COLO668 (cell line): Measurements from ENCODE around the gene KLF16.

Experiments
- DNase-seq: peaks from one replicate; lab custom pipeline; 2025; ENCODE audit not compliant: unreplicated experiment; lab: John Stamatoyannopoulos, UW

KLF16 gene

DNA sequence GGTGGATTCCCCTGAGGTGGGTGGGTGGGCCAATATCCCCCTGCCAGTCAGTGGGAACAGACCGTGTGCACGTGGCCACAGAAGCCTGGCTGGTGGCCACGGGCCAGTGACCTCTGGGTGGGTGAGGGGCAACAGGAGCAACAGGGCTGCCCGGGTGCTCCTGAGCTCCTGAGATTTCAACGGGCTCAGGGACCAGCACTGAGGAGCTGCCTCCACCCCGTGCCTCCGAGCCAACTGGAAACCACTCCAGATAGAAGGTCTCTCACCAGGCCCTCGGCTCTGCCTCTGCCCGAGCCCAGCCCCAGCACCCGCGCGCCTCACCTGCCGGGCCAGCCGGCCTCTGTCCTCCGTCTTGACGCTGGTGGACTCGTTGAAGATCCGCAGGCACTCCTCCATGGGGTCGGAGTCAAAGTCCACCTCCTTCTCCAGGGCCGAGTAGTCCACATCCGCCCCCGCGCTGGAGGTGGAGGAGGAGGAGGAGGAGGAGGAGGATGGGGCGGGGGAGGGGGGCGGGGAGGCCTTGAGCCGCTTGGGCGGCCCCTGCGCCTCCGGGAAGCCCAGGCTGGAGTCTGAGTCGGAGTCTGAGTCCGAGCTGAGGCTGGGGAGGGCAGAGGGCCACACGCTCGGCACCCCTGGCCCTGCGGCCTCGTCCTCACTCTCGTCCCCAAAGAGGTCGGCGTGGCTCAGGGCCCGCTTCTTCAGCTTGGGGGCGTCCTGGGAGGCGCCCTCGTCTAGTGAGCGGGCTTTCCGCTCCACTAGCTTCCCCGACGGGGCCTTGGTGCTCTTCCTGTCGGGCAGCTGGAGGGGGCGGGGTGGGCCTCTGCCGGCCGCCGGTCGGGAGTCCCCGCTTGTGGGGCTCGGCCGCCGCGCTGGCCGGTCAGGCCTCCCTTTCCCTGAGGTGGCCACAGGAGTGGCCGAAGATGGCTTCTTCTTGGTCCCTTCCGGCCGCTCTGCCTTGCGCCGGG, 36.5 kb downstream of the KLF16 start:
- no peak for DNase-seq

DNA sequence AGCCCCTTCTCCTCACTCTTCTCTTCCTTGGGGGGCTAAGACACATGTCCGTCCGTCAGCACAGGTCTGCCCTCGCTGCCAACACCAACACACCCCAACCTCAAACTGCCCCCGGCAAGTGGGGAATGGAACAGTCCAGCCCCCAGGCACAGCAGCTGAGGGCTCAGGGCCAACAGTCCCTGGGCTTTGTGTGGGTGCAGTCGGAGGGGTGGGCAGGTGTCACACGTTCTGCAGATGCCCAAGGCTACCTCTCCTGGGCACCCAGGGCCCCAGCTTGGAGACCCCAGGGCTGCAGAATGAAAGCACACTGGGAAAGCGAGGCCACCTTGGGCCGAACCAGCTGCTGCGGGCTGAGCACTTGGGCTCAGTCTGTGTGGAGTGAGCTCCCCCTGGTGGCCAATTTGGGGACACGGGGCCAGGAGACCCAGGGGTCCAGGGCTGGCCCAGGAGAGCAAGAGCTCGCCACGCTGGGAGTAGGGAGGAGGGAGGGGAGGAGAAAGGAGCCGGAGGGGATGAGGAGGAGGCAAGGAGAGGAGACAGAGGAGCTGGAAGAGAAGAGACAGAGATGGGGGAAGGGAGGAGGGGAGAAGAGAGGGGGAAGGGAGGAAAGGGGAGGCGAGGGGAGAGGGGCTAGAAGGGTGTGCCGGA, 37.3 kb downstream of the KLF16 start:
- DNase-seq, result peak; percentile 70

DNA sequence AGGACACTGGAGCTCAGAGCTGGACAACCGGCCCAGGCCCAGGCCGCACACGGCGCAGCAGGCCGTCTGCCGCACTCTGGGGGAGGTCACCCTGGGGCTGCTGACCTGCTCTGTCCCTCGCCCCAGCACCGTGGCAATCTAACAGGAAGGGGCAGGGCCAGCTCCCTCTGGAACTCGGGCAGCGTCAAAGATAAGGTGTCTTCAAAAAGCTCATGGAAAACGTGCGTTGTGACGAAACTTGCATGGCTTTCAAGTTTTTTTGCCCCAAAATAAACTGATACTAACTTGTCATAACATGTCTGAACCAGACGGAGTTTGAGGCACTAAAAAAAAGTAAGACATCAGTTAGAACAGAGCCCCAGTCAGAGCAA, 39.1 kb downstream of the KLF16 start:
- DNase-seq, result no peak

DNA sequence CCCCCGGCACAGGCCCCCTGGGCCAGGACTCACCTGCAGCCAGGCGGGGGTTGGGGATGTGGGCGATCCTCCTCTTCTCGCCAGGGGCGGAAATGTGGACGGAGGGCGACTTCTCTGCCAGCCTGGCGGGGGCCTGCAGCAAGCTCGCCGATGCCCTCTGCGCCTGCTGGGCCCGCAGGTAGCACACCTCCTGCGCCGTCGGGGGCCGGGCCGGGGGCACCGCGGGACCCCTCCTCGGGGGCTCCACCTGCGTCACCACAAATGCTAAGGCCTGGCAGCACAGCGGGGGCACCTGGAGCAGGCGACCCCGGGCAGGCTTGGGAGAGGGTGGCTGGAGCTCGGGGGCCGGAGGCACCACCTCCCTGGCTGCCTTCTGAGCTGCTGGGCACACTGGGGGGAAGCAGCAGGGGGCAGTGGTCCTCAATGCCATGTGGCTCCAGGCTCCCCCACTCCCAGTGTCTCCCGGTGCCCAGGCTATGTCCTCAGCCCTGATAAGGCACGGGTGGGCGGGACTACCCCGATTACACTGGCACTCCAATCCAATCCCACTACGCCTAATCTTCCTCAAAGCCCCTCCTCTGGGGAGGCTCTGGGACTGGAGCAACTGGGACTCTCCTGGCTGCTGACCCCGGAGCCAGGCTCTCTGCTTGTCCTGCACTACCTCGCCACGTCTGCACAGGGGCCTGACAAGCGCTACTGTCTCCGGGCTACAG, 39.7 kb downstream of the KLF16 start:
- no peak for DNase-seq

GRCh38 chr19:1823020-1823419, 40.4 kb downstream of the KLF16 start:
- no peak for DNase-seq

GRCh38 chr19:1822210-1822609, 41.2 kb downstream of the KLF16 start:
- DNase-seq, result no peak

GRCh38 chr19:1819341-1820255, 43.8 kb downstream of the KLF16 start:
- DNase-seq, result no peak

DNA sequence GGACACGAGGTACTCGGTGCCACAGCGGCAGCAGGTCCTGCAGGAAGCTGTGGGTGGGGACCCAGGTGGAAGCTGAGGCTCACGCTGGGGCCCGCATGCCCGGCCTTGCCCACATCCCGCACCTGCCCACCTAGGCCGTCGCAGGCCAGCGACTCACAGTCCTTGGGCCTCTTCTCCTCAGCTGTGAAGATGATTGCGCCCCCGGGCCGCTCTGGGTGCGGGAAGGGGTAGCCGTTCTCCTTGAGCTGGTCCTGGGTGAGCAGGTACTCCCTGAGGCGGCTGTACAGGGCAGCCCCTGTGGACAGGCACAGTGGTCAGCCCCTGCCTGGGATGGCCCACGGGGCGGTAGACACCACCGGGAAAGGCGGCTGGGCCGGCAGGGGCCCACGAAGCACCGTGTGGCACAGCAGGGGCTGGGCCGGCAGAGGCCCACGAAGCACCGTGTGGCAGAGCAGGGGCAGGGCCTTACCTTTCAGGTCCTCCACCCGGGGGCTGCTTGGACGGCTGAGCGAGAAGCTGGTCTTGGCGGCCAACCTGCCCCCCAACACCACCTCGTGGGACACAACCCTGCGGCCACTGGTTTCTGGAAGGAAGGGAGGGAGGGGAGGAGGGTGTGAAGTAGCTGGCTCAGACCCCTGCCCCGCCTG, 44.7 kb downstream of the KLF16 start:
- DNase-seq, result no peak

DNA sequence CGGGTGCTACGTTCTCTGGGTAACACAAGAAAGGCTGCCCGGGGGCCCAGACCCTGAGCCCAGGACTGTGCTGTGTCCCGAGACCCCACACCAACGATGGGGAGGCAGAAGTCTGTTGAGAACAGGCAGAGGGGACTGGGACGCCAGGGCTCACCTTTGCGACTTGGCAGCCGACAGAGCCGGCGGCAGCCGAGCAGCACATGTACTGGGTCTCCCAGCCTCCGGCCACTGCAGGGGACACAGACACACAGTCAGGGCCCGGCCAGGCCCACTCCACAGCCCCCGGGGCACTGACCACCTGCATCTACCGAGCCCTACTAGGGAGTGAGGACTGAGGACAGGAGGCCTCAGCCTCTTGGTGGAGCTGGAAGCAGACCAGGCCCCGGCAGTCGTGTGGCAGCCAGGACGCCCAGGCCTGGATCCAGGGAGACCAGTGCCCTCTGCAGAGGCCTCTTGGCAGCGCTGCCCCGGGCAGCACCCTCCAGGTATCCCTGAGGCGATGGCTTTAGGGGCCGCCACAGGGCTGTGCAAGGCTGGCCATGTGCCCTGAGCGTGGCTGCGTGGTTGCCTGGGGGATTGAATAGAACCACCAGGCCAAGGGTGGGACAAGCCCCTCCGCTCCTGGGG, 45.7 kb downstream of the KLF16 start:
- DNase-seq, result no peak

DNA sequence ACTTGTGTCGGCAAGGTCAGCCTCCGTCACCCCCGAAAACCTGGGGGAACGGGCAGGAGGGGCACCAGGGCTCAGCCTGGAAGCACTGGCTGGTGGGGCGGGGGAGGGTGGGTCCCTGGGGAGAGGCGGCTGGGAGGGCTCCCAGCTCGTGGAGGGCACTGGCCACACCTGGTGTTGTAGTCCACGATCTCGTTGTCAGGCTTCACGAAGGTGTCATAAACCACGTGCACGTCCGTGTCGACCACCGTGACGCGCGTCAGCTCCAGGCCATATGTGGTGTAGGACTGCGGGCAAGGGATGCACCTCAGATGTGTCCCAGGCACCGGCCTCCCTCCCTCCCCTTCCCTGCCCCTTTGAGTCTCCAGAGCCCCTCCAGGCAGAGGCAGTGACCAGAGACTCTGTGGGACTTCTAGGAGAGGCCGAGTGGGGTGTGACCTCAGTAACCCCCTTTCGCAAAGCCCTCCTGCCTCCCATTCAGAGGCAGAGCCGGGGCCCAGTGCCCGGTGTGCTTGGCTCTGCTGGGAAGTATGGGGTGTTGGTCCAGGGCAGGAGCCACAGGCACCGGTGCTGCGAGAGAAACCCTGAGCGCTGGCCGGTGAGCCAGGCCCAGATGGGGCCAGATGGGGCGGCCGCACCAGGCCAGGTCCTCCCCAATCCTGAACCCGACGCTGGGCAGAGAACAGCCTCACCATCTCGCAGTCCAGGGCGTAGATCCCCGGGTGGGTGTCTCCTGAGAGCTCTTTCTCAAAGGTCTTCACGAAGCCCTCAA, 46.7 kb downstream of the KLF16 start:
- no peak for DNase-seq

- no peak for DNase-seq
These were observed 47.5 kb downstream of the KLF16 start for GRCh38 chr19:1815605-1816529.

- DNase-seq, result no peak
These were observed 48.4 kb downstream of the KLF16 start for GRCh38 chr19:1814833-1815604.

DNA sequence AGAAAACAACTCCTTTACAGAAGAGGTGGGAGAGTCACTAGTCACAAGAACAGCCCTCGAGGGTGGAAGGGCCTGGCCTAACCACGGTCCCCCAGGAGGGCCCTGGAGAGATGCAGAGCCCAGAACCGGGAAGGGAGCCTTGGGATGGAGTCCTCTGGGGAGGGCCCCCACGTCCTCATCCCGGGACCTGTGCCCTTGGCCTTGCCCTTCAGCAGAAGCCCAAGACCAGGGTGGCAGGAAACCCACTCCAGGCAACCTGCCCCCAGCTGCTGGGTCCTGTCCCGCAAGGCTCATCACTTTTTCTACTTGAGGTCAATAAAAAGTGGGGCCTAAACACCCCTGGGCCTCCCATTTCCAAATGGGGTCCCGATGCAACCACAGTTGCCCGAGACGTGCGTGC, 49.0 kb downstream of the KLF16 start:
- no peak for DNase-seq

- DNase-seq, result no peak
These were observed 49.9 kb downstream of the KLF16 start for GRCh38 chr19:1813192-1814182.

- peak; percentile 81 for DNase-seq
These were observed 50.8 kb downstream of the KLF16 start for GRCh38 chr19:1812426-1813191.
